ENCODE data around the gene AKR7A3.

DNA sequence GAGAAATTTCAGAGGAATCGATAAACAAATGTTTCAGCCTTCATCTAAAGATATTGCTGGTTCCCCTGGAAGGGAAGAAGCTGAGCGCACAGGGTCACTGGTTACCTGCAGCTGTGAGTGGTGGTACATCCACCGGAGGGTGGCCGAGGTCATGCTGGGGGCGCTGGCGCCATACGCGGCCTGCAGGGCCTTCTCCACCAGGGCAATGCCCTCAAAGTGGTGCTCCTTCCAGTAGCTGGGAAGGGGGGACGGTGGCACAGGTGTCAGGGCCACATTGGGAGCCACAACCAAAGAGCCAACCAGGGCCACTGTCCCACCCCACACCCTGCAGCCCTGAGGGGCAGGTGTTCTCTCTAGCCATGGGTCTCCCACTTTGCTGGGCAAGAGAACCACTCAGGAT, 4.7 kb downstream of the AKR7A3 start:
- TF ChIP-seq, protein P1, sequence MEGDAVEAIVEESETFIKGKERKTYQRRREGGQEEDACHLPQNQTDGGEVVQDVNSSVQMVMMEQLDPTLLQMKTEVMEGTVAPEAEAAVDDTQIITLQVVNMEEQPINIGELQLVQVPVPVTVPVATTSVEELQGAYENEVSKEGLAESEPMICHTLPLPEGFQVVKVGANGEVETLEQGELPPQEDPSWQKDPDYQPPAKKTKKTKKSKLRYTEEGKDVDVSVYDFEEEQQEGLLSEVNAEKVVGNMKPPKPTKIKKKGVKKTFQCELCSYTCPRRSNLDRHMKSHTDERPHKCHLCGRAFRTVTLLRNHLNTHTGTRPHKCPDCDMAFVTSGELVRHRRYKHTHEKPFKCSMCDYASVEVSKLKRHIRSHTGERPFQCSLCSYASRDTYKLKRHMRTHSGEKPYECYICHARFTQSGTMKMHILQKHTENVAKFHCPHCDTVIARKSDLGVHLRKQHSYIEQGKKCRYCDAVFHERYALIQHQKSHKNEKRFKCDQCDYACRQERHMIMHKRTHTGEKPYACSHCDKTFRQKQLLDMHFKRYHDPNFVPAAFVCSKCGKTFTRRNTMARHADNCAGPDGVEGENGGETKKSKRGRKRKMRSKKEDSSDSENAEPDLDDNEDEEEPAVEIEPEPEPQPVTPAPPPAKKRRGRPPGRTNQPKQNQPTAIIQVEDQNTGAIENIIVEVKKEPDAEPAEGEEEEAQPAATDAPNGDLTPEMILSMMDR (IDR thresholded peaks at IDR 0.05): no peak
- TF ChIP-seq POLR2A (IDR thresholded peaks at IDR 0.05): no peak

Measured in body of pancreas (tissue), 4 donors.